Posterior vena cava (tissue), 2 donors: ENCODE results near the gene HIPK4. TPM values are rescaled to one million over a fixed set of nuclear protein-coding genes. Genes with fewer than 3 reads are reported as not detected.
"Not testable (repeated sequence)": the region's sequence is repeated elsewhere in the genome, so short reads cannot be mapped to it uniquely, and the experiment has no call there.

ENCODE experiments used
- DNase-seq: peaks from one replicate; pipeline ENCODE4 v3.0.0-alpha.2; 2020; ENCODE audit warnings: low spot score
- intact Hi-C, 2 donors: fragments of 100-400 bp; cut with DNase I; formaldehyde crosslinking; loops; one replicate each; pipeline versions ENCODE4 v1.14.1 to v1.14.2; 2022 to 2023
- long read RNA-seq, 2 donors: library from polyadenylated mRNA; unstranded; transcript quantifications; one replicate each; pipeline ENCODE4 v2.0.0, GENCODE V29; 2020 to 2021
- total RNA-seq, 2 donors: library from RNA; stranded (reverse); fragmentation: NEBNext Ultra II Directional; extraction: Animal tissue kit (Norgen Biotek cat#: 25700); gene quantifications; one replicate each; pipeline ENCODE4 v1.2.1, GENCODE V29; 2021
- donor health status: DM: yes; HTN: yes; CAD: no.
- donor health status: DM: yes; HTN: yes; CAD: no.

Gene HIPK4
- under 1 TPM in 1 of 2 donors, not detected in 1; 0.29 TPM for total RNA-seq
- long read RNA-seq, donor 1 = 0 reads
- long read RNA-seq, donor 2, partial matches to known transcripts = 2 of 2 reads
- long read RNA-seq, donor 2, other reads (novel, unspliced or antisense) = 0 of 2 reads

- intact Hi-C loops = loop anchor here in 1 of 2 donors (10.0 kb wide), 1 partner anchor 85 kb away; no protein-coding TSS in a partner anchor
- no peak for DNase-seq
Measured at GRCh38 chr19:40390084-40390742, at the start of gene HIPK4. Gene HIPK4 (minus strand): TSS chr19:40390181. CDS start chr19:40389902, 279 bp downstream.

GRCh38 chr19:40438284-40438683 is 48.3 kb upstream of the HIPK4 start:
- intact Hi-C loops = no loop called here
- no peak for DNase-seq

GRCh38 chr19:40433391-40434216 is 43.6 kb upstream of the HIPK4 start:
- intact Hi-C loops = no loop called here
- DNase-seq = peak; percentile 96

GRCh38 chr19:40432760-40433159 is 42.8 kb upstream of the HIPK4 start:
- DNase-seq, intact Hi-C loops: not testable (repeated sequence)

- intact Hi-C loops = no loop called here
- DNase-seq = no peak
Measured at GRCh38 chr19:40431698-40432097, 41.7 kb upstream of the HIPK4 start.

- DNase-seq, intact Hi-C loops: not testable (repeated sequence)
Measured at GRCh38 chr19:40430242-40430641, 40.3 kb upstream of the HIPK4 start.

GRCh38 chr19:40428197-40428596 is 38.2 kb upstream of the HIPK4 start:
- intact Hi-C loops, DNase-seq: not testable (repeated sequence)

- intact Hi-C loops = no loop called here
- DNase-seq = peak; percentile 100
Measured at GRCh38 chr19:40425450-40426287, 35.7 kb upstream of the HIPK4 start, which contains the start of gene SERTAD1. Gene SERTAD1 (minus strand): TSS chr19:40425992. CDS start chr19:40423546, 2,446 bp downstream.

GRCh38 chr19:40424637-40425449 is 34.9 kb upstream of the HIPK4 start:
- intact Hi-C loops = no loop called here
- DNase-seq = no peak

- DNase-seq = no peak
- intact Hi-C loops = no loop called here
Measured at GRCh38 chr19:40423938-40424337, 34.0 kb upstream of the HIPK4 start.

- intact Hi-C loops = no loop called here
Measured at GRCh38 chr19:40422748-40423566, 33.0 kb upstream of the HIPK4 start.

GRCh38 chr19:40421993-40422747 is 32.2 kb upstream of the HIPK4 start:
- intact Hi-C loops = no loop called here
- DNase-seq = no peak

More at GRCh38 chr19:40422748-40423566, 33.0 kb upstream of the HIPK4 start:
- no peak for DNase-seq

GRCh38 chr19:40420766-40421765 is 31.1 kb upstream of the HIPK4 start:
- intact Hi-C loops = no loop called here
- DNase-seq = peak; percentile 98

GRCh38 chr19:40420451-40420765 is 30.4 kb upstream of the HIPK4 start:
- intact Hi-C loops = no loop called here

GRCh38 chr19:40419780-40420179 is 29.8 kb upstream of the HIPK4 start:
- intact Hi-C loops = no loop called here
- no peak for DNase-seq

More at GRCh38 chr19:40420451-40420765, 30.4 kb upstream of the HIPK4 start:
- no peak for DNase-seq

GRCh38 chr19:40419066-40419612 is 29.2 kb upstream of the HIPK4 start:
- intact Hi-C loops = no loop called here
- no peak for DNase-seq
